GM18502 (cell line): ENCODE measurements around the gene MS4A10.

Experiments
- ATAC-seq: cut with Tn5 transposase; IDR thresholded peaks from one replicate; pipeline ENCODE4 v1.9.1; 2021; ENCODE audit warnings: mild to moderate bottlenecking; ENCODE audit not compliant: unreplicated experiment, poor library complexity

MS4A10 gene

DNA sequence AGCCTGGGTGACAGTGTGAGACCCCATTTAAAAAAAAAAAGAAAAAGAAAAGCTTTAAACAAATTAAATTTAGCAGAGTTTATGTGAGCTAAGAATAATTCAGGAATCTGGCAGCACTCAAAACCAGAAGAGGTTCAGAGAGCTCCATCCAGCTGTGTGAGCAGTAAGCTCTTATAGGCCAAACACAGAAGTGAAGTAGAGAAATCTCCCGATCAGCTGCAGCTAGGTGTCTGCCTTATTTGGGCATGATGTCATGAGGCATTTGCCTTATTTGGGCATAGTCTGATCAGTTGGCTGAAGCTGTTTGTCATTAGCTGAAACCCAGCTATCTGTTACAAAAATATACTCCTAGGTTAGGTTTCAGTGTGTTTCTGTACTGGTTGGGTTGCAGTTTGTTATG is 20.3 kb upstream of the MS4A10 start:
- peak; percentile 31 for ATAC-seq

DNA sequence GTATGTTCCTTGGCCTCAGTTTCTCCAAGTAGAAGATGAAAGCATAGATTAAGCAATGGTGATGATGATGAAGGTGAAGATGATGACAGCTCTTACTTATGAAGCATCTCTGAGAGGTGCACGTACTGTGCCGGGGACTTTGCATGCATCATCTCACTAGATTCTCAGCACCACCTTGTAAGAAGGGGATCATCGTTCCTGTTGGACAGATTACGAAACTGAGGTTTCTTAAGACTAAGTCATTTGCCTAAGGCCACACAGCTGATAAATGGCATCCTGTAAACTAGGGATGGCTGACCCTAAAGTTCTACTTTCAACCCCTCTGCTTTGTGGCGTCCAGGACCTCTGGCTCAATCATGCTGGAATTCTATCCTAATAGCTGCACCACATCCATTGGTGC is 19.8 kb upstream of the MS4A10 start:
- ATAC-seq, result no peak

DNA sequence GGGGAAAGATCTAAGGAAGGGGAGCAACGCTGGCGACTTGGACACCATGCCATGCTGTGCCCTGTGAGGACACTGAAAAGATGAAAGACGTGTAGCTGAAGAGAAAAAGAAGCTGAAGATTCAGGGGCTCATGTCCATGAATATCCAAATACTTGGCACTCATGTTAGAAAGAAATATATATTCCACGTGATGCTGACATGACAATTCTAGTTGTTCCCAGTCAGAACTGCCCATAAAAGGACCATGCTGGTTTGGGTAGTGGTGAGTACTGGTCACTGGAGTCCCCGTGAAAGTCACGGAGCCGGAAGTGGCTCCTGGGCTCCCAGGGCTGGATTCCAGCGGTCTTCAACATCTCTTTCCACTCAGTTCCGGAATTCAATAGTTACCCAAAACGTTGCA is 18.6 kb upstream of the MS4A10 start:
- no peak for ATAC-seq

GRCh38 chr11:60767388-60767811 is 17.7 kb upstream of the MS4A10 start:
- ATAC-seq, result no peak

- no peak for ATAC-seq
Observed at GRCh38 chr11:60768202-60768601, 16.9 kb upstream of the MS4A10 start.

DNA sequence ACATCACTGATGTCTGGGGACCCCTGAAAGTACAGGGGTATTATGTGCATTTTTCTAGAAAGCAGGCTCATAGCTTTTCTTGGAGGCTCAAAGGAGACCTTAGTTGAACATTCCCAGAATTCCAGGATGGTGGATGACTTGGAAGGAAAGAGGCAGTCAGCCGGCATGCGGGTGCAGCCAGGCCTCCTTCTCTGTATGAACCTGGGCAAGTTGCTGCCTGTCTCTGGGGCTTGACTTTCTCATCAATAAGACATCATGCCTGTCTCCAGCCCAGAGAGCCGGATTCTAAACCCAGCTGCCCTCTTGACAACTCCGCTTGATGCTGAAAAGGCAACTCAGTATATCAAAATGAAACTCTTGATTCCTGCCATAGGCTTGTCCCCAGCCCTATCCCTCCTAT is 15.9 kb upstream of the MS4A10 start:
- ATAC-seq, result no peak

GRCh38 chr11:60769811-60770210 is 15.3 kb upstream of the MS4A10 start:
- no peak for ATAC-seq

GRCh38 chr11:60771146-60771545 is 14.0 kb upstream of the MS4A10 start:
- no peak for ATAC-seq

DNA sequence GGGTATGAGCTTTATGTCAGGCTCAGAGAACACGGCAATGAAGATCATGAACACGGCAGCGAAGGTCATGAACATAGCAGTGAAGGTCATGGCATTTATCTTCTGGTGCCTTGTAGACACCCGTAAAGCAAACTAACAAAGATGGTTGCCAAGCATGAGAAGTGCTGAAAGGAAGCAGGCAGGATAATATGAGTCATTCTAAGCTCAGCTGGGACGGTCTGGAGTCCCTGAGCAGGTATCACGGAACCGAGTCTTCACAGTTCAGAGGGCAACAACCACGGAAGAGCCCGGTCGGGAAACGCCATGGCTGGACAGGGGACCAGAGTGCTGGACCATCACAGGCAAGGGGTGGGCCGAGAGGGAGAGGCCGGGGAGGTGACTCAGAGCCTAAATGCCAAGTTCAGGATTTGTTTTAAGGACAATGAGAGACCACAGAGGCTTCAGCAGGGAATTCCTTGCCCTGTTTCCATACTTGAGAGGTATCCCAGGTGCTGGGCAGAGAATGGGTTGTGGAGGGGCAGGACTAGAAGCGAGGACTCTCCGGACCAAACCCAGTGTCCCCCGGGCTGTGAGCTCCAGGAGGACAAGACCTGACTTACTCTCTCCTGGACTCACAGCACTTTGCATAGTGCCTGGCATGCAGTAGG is 13.1 kb upstream of the MS4A10 start:
- no peak for ATAC-seq

- ATAC-seq, result no peak
Observed at GRCh38 chr11:60772666-60773065, 12.5 kb upstream of the MS4A10 start.

- ATAC-seq, result no peak
Observed at GRCh38 chr11:60774726-60775125, 10.4 kb upstream of the MS4A10 start.

- ATAC-seq, result peak; percentile 86
Observed at GRCh38 chr11:60775420-60775961, 9.6 kb upstream of the MS4A10 start.

- no peak for ATAC-seq
Observed at GRCh38 chr11:60776167-60776566, 9.0 kb upstream of the MS4A10 start.

DNA sequence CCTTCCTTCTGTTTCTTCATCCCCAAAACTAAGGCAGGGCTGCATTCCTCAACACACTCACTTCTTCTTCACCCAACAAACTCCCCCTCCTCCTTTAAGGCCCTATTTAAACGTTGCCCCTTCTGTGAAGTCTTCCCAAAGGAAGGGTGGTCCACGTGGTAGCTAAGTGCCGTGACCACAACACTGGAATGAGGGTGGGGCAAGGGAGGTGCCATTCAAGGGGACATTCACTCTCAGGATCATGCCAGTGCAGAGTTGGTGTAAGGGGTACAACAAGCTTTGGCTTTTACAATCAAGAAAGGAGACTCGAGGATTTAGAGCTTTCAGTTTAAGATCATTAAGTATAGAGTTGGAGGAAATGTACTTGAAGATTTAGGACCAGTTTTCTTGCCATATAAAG is 8.0 kb upstream of the MS4A10 start:
- no peak for ATAC-seq

GRCh38 chr11:60777572-60777971 is 7.6 kb upstream of the MS4A10 start:
- ATAC-seq, result no peak

DNA sequence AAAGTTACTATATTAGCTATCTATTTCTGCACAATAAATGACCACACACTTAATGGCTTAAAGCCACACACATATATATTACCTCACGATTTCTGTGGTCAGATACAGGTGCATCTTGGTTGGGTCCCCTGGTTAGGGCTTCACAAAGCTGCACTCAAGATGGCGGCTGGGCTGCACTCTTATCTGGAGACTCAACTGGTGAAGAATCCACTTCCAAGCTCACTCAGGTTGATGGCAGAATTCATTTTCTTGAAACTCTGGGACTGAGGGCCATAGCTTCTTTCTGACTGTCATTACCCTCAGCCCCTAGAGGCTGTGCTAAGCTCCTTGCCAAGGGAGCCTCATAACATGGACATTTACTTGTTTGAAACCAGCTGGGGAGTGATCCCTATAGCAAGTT is 5.1 kb upstream of the MS4A10 start:
- ATAC-seq, result no peak

- ATAC-seq, result no peak
Observed at GRCh38 chr11:60780774-60781173, 4.4 kb upstream of the MS4A10 start.

- ATAC-seq, result no peak
Observed at GRCh38 chr11:60781286-60781980, 3.7 kb upstream of the MS4A10 start.

GRCh38 chr11:60781981-60782316 is 3.2 kb upstream of the MS4A10 start:
- ATAC-seq, result no peak

GRCh38 chr11:60782393-60783140 is 2.6 kb upstream of the MS4A10 start:
- ATAC-seq, result no peak

GRCh38 chr11:60783141-60783484 is 2.0 kb upstream of the MS4A10 start:
- no peak for ATAC-seq
